Transverse colon (tissue), 4 donors: ENCODE data around the gene CALM1. TPM values are rescaled to one million over a fixed set of nuclear protein-coding genes. Genes with fewer than 3 reads are reported as not detected.

Experiments used
- DNase-seq: peaks from one replicate; pipeline ENCODE4 v3.0.0-alpha.2; 2019
- H3K27ac ChIP-seq, 4 donors: fragments of 200-600 bp; sonication (generic); 2 replicates each; pipeline ENCODE4 v1.5.1; 2016 to 2018; ENCODE audit warnings: inconsistent platforms in 4 of 4
- H3K27me3 ChIP-seq: fragments of 200-600 bp; sonication (generic); 2 replicates; pipeline ENCODE4 v1.5.1; 2017; ENCODE audit warnings: inconsistent platforms
- H3K36me3 ChIP-seq, 4 donors: fragments of 200-600 bp; sonication (generic); 2 replicates each; pipeline ENCODE4 v1.5.1; 2017 to 2019; ENCODE audit warnings: inconsistent platforms in 4 of 4
- H3K4me1 ChIP-seq, 4 donors: fragments of 200-600 bp; sonication (generic); 2 replicates each; pipeline ENCODE4 v1.5.1; 2017 to 2020; ENCODE audit warnings: inconsistent platforms in 4 of 4
- H3K4me3 ChIP-seq, 4 donors: fragments of 200-600 bp; sonication (generic); 1 replicate in 1 of 4; 2 replicates in 3 of 4; pipeline versions ENCODE4 v1.5.1 to v1.6.1; 2017 to 2019; ENCODE audit warnings: inconsistent platforms in 4 of 4
- H3K9me3 ChIP-seq, 2 donors: fragments of 200-600 bp; sonication (generic); 2 replicates each; pipeline ENCODE4 v1.5.1; 2017 to 2019; ENCODE audit warnings: inconsistent platforms in 2 of 2
- CTCF ChIP-seq, 5 experiments: fragments of 200-600 bp in 3 of 5; fragments of 450-650 bp in 2 of 5; sonication (generic) in 3 of 5; IDR thresholded peaks; 1 replicate in 2 of 5; 2 replicates in 3 of 5; pipeline ENCODE4 v1.5.1; 2016 to 2017; ENCODE audit warnings: antibody characterized with exemption in 5 of 5, inconsistent platforms in 3 of 5, mild to moderate bottlenecking in 2 of 5, moderate library complexity in 1 of 5
- EP300 ChIP-seq: sonication (generic); formaldehyde crosslinking; IDR thresholded peaks from one replicate; pipeline ENCODE4 v1.6.1; 2017; ENCODE audit warnings: antibody characterized with exemption, low read depth
- POLR2A ChIP-seq: fragments of 450-650 bp; IDR thresholded peaks from one replicate; pipeline ENCODE4 v1.6.1; 2016; ENCODE audit warnings: antibody characterized with exemption, mild to moderate bottlenecking, moderate library complexity
- POLR2AphosphoS5 ChIP-seq, 3 donors: sonication (generic); formaldehyde crosslinking; IDR thresholded peaks; one replicate each; pipeline ENCODE4 v1.6.1; 2016; ENCODE audit warnings: antibody characterized with exemption in 3 of 3
- WGBS, 2 donors: methylation state at CpG; one replicate each; pipeline ENCODE4 v1.1.5; 2018; ENCODE audit warnings: low coverage in 1 of 2; 5-methylcytosine and 5-hydroxymethylcytosine counted together
- in situ Hi-C, 4 donors: fragments of 200-750 bp; cut with MboI; loops; one replicate each; pipeline versions ENCODE4 v1.15.0 to v1.15.1; 2017; ENCODE audit warnings: low sequenced_read_pairs in 3 of 4, low pct_ligation_motif_present in 1 of 4, low pct_unique_long_range_greater_than_20kb in 1 of 4
- intact Hi-C: fragments of 100-400 bp; cut with DNase I; formaldehyde crosslinking; loops from one replicate; pipeline ENCODE4 v1.15.1; 2023; ENCODE audit warnings: low total_unique reads
- total RNA-seq, 4 donors: library from RNA; depleted of rRNA; stranded (reverse); fragments of >200 nt; gene quantifications; one replicate each; pipeline ENCODE4 v1.1.0, GENCODE V29; 2016

Gene CALM1
- total RNA-seq, 4 donors from 2014 or later: 297 to 1,199 (median 723) TPM

- 92 to 93% methylated on average over 3 to 13 of the region's 13 CpGs for WGBS, 2 donors
- peaks cover 0 to 7% of the 10 kb centered on the region in 2 donors for H3K9me3 ChIP-seq
Observed at GRCh38 chr14:90451443-90451842, 54.6 kb downstream of the CALM1 start.

GRCh38 chr14:90451961-90452360, 55.1 kb downstream of the CALM1 start:
- WGBS, 2 donors: 80 to 83% methylated on average over 4 of the region's 4 CpGs
- H3K36me3 ChIP-seq: no peaks in the 10 kb centered on the region
- intact Hi-C loops: no loop called here

More at GRCh38 chr14:90451443-90451842, 54.6 kb downstream of the CALM1 start:
- Histone ChIP-seq H3K36me3 (no peaks in the 10 kb centered on the region), H3K27me3 (no peaks in the 10 kb centered on the region), H3K27ac (no peak overlapping the region), H3K4me1 (peaks cover 0 to 14% (median 5%) of the 10 kb centered on the region in 4 donors), H3K4me3 (no peak overlapping the region)
- TF ChIP-seq POLR2A (no peak), POLR2AphosphoS5 (IDR thresholded peaks at IDR 0.05) (no peak), EP300 (no peak), CTCF (IDR thresholded peaks at IDR 0.05) (no peak)
- intact Hi-C loops: no loop called here
- DNase-seq: no peak
- in situ Hi-C loops: no loop called here

GRCh38 chr14:90452366-90452765, 55.5 kb downstream of the CALM1 start:
- Histone ChIP-seq H3K36me3 (no peaks in the 10 kb centered on the region), H3K27me3 (no peaks in the 10 kb centered on the region), H3K4me3 (no peak overlapping the region), H3K9me3 (peaks cover 0 to 6% of the 10 kb centered on the region in 2 donors), H3K27ac (no peak overlapping the region), H3K4me1 (peaks cover 0 to 14% (median 5%) of the 10 kb centered on the region in 4 donors)
- no peak for TF ChIP-seq POLR2AphosphoS5 (IDR thresholded peaks at IDR 0.05)
- no peak for TF ChIP-seq EP300
- TF ChIP-seq POLR2A: no peak
- TF ChIP-seq CTCF (IDR thresholded peaks at IDR 0.05): no peak
- in situ Hi-C loops (no loop called here), intact Hi-C loops (no loop called here)
- 72 to 100% methylated on average over 3 to 6 of the region's 6 CpGs for WGBS, 2 donors
- no peak for DNase-seq

More at GRCh38 chr14:90451961-90452360, 55.1 kb downstream of the CALM1 start:
- no peak overlapping the region for H3K4me3 ChIP-seq
- no peak for DNase-seq
- TF ChIP-seq POLR2A (no peak), CTCF (IDR thresholded peaks at IDR 0.05) (no peak), POLR2AphosphoS5 (IDR thresholded peaks at IDR 0.05) (no peak), EP300 (no peak)
- H3K4me1 ChIP-seq: peaks cover 0 to 14% (median 5%) of the 10 kb centered on the region in 4 donors
- H3K27ac ChIP-seq: no peak overlapping the region
- in situ Hi-C loops: no loop called here
- peaks cover 0 to 7% of the 10 kb centered on the region in 2 donors for H3K9me3 ChIP-seq
- H3K27me3 ChIP-seq: no peaks in the 10 kb centered on the region

- DNase-seq: no peak
- Histone ChIP-seq H3K4me1 (peaks cover 0 to 14% (median 5%) of the 10 kb centered on the region in 4 donors), H3K9me3 (no peaks in the 10 kb centered on the region), H3K27me3 (no peaks in the 10 kb centered on the region), H3K36me3 (no peaks in the 10 kb centered on the region), H3K4me3 (no peak overlapping the region), H3K27ac (peak overlapping the region in 3 of 4 donors; percentile 4 to 77 (median 58))
- intact Hi-C loops: no loop called here
- WGBS, 2 donors: 85% methylated on average over 18 of the region's 18 CpGs; no CpG with 5 or more reads in 1 of the 2 donors
- in situ Hi-C loops: no loop called here
- TF ChIP-seq POLR2AphosphoS5 (IDR thresholded peaks at IDR 0.05): no peak
Observed at GRCh38 chr14:90453401-90453951, 56.6 kb downstream of the CALM1 start.
